GM23338 (cell line): Measurements from ENCODE around the gene COL18A1.

Source experiments
- CREB1 ChIP-seq: fragments of 250-450 bp; sonication (Bioruptor Pico); IDR thresholded peaks from 2 replicates; pipeline ENCODE4 v1.5.0; 2020; ENCODE audit warnings: low read depth, mild to moderate bottlenecking, moderate library complexity
- EZH2 ChIP-seq: fragments of 200-600 bp; sonication (generic); IDR thresholded peaks from one replicate; pipeline ENCODE4 v1.8.0; 2017; ENCODE audit warnings: antibody characterized with exemption, mild to moderate bottlenecking, low read depth; ENCODE audit not compliant: unreplicated experiment
- POLR2AphosphoS5 ChIP-seq: IDR thresholded peaks from 2 replicates; pipeline ENCODE4 v1.6.1; 2016; ENCODE audit warnings: antibody characterized with exemption, low read depth
- ZNF462 ChIP-seq: fragments of 250-450 bp; sonication (Bioruptor Pico); IDR thresholded peaks from 2 replicates; pipeline ENCODE4 v1.5.0; 2020; ENCODE audit warnings: mild to moderate bottlenecking, moderate library complexity
- TF ChIP-seq, protein P1 (sequence below), 2 experiments: fragments of 200-600 bp in 1 of 2; sonication (generic) in 1 of 2; conservative IDR thresholded peaks; 2 replicates each; pipeline versions ENCODE4 v1.5.1 to v1.6.1; 2016 to 2017; ENCODE audit warnings: antibody characterized with exemption in 2 of 2, low read depth in 2 of 2, mild to moderate bottlenecking in 2 of 2, moderate library complexity in 1 of 2

DNA sequence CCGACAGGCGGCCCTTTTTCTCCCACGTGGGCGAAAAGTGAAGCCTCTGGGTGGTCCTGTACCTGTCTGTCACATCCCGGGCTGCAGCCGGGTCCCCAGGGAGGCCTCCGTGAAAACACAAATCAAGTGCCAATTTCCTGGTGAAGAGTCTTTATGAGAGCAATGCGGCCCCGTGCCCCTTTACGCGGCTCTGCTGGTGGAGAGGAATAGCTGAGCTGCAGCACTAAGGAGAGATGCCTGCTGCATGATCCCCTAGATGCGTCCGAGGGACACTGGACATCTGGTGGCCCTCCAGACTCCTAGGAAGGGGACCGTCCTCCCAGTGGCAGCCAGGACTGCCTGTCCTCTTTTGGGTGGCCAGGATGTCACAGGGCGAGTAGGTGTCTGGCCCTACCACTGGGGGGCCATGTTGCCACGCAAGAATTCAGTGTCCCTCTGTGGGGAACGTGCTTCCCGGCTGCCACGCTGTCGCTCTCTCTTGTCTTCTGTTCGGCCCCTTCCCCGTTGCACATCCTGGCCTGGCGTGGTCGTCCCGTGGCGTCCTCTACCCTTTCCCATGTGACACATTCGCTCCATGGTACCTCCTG lies 38.7 kb downstream of the COL18A1 start:
- TF ChIP-seq, protein P1, sequence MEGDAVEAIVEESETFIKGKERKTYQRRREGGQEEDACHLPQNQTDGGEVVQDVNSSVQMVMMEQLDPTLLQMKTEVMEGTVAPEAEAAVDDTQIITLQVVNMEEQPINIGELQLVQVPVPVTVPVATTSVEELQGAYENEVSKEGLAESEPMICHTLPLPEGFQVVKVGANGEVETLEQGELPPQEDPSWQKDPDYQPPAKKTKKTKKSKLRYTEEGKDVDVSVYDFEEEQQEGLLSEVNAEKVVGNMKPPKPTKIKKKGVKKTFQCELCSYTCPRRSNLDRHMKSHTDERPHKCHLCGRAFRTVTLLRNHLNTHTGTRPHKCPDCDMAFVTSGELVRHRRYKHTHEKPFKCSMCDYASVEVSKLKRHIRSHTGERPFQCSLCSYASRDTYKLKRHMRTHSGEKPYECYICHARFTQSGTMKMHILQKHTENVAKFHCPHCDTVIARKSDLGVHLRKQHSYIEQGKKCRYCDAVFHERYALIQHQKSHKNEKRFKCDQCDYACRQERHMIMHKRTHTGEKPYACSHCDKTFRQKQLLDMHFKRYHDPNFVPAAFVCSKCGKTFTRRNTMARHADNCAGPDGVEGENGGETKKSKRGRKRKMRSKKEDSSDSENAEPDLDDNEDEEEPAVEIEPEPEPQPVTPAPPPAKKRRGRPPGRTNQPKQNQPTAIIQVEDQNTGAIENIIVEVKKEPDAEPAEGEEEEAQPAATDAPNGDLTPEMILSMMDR (conservative IDR thresholded peaks at IDR 0.05; ENCODE audit: low read depth in 2 of 2), result peak in 1 of 2 experiments; percentile 14; a peak in 1 of 4 replicates
- no peak for TF ChIP-seq EZH2
- TF ChIP-seq CREB1 (CRISPR knock-in tag), result no peak
- TF ChIP-seq ZNF462 (CRISPR knock-in tag), result no peak
- no peak for TF ChIP-seq POLR2AphosphoS5
